PFSK-1 (cell line): ENCODE results near the gene JPH3.

ENCODE experiments used
- POLR2AphosphoS5 ChIP-seq: IDR thresholded peaks from 2 replicates; pipeline ENCODE4 v1.6.1; 2012; ENCODE audit warnings: low read depth, mild to moderate bottlenecking, control low read depth, low read length, moderate library complexity
- SIN3A ChIP-seq: IDR thresholded peaks from 2 replicates; pipeline ENCODE4 v1.6.1; 2012; ENCODE audit warnings: mild to moderate bottlenecking, low read length, moderate library complexity, borderline replicate concordance; ENCODE audit not compliant: insufficient read depth
- TAF1 ChIP-seq: IDR thresholded peaks from 2 replicates; pipeline ENCODE4 v1.6.1; 2012; ENCODE audit warnings: low read length, control low read depth, borderline replicate concordance; ENCODE audit not compliant: insufficient read depth
- TF ChIP-seq, protein P1 (sequence below), 2 experiments: IDR thresholded peaks; 2 replicates each; pipeline versions ENCODE4 v1.6.1 to v1.8.0; 2011 to 2012; ENCODE audit warnings: low read depth in 2 of 2, low read length in 2 of 2, control low read depth in 1 of 2, inconsistent platforms in 1 of 2, mild to moderate bottlenecking in 1 of 2, moderate library complexity in 1 of 2; ENCODE audit not compliant: insufficient read depth in 1 of 2

DNA sequence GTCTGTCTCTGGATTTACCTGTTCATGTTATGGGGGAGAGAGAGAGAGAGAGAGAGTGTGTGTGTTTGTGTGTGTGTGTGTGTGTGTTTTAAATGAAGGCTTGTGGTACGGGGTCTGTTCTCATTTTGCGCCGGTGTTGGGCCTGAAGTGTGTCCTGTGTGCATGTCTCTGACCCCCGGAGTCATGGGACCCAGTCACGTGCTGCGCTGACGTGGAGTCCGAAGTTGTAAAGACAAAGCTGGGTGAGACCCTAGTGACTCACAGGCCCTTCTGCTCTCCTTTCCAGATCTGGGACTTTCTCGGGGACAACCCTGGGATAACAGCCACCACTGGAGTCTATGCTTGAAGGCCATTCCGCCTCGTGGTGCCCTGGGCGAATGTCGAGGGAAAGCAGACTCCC lies 35.0 kb downstream of the JPH3 start:
- no peak for TF ChIP-seq POLR2AphosphoS5
- no peak for TF ChIP-seq TAF1
- TF ChIP-seq, protein P1, sequence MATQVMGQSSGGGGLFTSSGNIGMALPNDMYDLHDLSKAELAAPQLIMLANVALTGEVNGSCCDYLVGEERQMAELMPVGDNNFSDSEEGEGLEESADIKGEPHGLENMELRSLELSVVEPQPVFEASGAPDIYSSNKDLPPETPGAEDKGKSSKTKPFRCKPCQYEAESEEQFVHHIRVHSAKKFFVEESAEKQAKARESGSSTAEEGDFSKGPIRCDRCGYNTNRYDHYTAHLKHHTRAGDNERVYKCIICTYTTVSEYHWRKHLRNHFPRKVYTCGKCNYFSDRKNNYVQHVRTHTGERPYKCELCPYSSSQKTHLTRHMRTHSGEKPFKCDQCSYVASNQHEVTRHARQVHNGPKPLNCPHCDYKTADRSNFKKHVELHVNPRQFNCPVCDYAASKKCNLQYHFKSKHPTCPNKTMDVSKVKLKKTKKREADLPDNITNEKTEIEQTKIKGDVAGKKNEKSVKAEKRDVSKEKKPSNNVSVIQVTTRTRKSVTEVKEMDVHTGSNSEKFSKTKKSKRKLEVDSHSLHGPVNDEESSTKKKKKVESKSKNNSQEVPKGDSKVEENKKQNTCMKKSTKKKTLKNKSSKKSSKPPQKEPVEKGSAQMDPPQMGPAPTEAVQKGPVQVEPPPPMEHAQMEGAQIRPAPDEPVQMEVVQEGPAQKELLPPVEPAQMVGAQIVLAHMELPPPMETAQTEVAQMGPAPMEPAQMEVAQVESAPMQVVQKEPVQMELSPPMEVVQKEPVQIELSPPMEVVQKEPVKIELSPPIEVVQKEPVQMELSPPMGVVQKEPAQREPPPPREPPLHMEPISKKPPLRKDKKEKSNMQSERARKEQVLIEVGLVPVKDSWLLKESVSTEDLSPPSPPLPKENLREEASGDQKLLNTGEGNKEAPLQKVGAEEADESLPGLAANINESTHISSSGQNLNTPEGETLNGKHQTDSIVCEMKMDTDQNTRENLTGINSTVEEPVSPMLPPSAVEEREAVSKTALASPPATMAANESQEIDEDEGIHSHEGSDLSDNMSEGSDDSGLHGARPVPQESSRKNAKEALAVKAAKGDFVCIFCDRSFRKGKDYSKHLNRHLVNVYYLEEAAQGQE (IDR thresholded peaks at IDR 0.05; ENCODE audit: insufficient read depth in 1 of 2, low read depth in 2 of 2, low read length in 2 of 2): no peak
- TF ChIP-seq SIN3A: no peak
